WTC11 (cell line): ENCODE data around the gene LAT. TPM values are rescaled to one million over a fixed set of nuclear protein-coding genes. Genes with fewer than 3 reads are reported as not detected.

Experiments used
- ATAC-seq: fragments of 200-7000 bp; cut with Tn5 transposase; 2 replicates; pipeline ENCODE4 v1.10.0; 2021; ENCODE audit warnings: mild to moderate bottlenecking, moderate library complexity
- CTCF ChIA-PET: fragments of 300-600 bp; sonication (Branson Sonifier 250); formaldehyde crosslinking; loops from one replicate; lab custom pipeline; 2021; ENCODE audit warnings: antibody characterized with exemption; lab: Charles Lee
- POLR2A ChIA-PET: fragments of 350-600 bp; sonication (Branson Sonifier 250); formaldehyde crosslinking; loops from one replicate; lab custom pipeline; 2021; ENCODE audit warnings: antibody characterized with exemption; lab: Charles Lee
- DNase-seq: peaks from one replicate; pipeline ENCODE4 v3.0.0; 2021; ENCODE audit warnings: low spot score
- H3K27ac Mint-ChIP-seq: 2 replicates; pipeline ENCODE4 v1.8.0; 2021; ENCODE audit warnings: mixed read lengths
- H3K27me3 Mint-ChIP-seq: 2 replicates; pipeline ENCODE4 v1.8.0; 2021; ENCODE audit warnings: low read depth, mild to moderate bottlenecking, moderate library complexity, mixed read lengths
- H3K36me3 Mint-ChIP-seq: 2 replicates; pipeline ENCODE4 v1.8.0; 2021; ENCODE audit warnings: mixed read lengths
- H3K4me1 Mint-ChIP-seq: 2 replicates; pipeline ENCODE4 v1.8.0; 2022; ENCODE audit warnings: mixed read lengths
- H3K4me3 Mint-ChIP-seq: 2 replicates; pipeline ENCODE4 v1.8.0; 2021; ENCODE audit warnings: mild to moderate bottlenecking, moderate library complexity, mixed read lengths
- H3K9me3 Mint-ChIP-seq: 2 replicates; pipeline ENCODE4 v1.8.0; 2021; ENCODE audit warnings: mixed read lengths
- ATF6 ChIP-seq: sonication (generic); formaldehyde crosslinking; IDR thresholded peaks from 2 replicates; pipeline ENCODE4 v1.8.1; 2023; ENCODE audit warnings: mild to moderate bottlenecking, missing genetic modification reagents
- CDX4 ChIP-seq: fragments of 250-450 bp; sonication (Bioruptor Pico); IDR thresholded peaks from 2 replicates; pipeline ENCODE4 v1.9.0; 2021; ENCODE audit warnings: moderate library complexity, mild to moderate bottlenecking, inconsistent platforms, borderline replicate concordance
- CREM ChIP-seq: sonication (generic); formaldehyde crosslinking; IDR thresholded peaks from 2 replicates; pipeline ENCODE4 v1.8.1; 2022; ENCODE audit warnings: mild to moderate bottlenecking, missing genetic modification reagents, moderate library complexity
- E2F4 ChIP-seq: sonication (generic); formaldehyde crosslinking; IDR thresholded peaks from 2 replicates; pipeline ENCODE4 v1.8.1; 2022; ENCODE audit warnings: low read depth, mild to moderate bottlenecking, moderate library complexity, missing genetic modification reagents, borderline replicate concordance
- E2F5 ChIP-seq: sonication (generic); formaldehyde crosslinking; IDR thresholded peaks from 2 replicates; pipeline ENCODE4 v1.8.1; 2022; ENCODE audit warnings: mild to moderate bottlenecking, moderate library complexity, missing genetic modification reagents
- FOXJ3 ChIP-seq: sonication (generic); formaldehyde crosslinking; IDR thresholded peaks from 2 replicates; pipeline ENCODE4 v1.9.0; 2021; ENCODE audit warnings: missing genetic modification reagents, mild to moderate bottlenecking, borderline replicate concordance
- FOXK1 ChIP-seq: sonication (generic); formaldehyde crosslinking; IDR thresholded peaks from 2 replicates; pipeline ENCODE4 v1.8.0; 2022; ENCODE audit warnings: mild to moderate bottlenecking, moderate library complexity, missing genetic modification reagents
- MAX ChIP-seq: sonication (generic); formaldehyde crosslinking; IDR thresholded peaks from 2 replicates; pipeline ENCODE4 v1.8.0; 2022; ENCODE audit warnings: mild to moderate bottlenecking, missing genetic modification reagents
- MYBL2 ChIP-seq: sonication (generic); formaldehyde crosslinking; IDR thresholded peaks from 2 replicates; pipeline ENCODE4 v1.8.1; 2023; ENCODE audit warnings: mild to moderate bottlenecking, moderate library complexity, missing genetic modification reagents
- PRDM15 ChIP-seq: sonication (generic); formaldehyde crosslinking; IDR thresholded peaks from 2 replicates; pipeline ENCODE4 v1.8.0; 2022; ENCODE audit warnings: missing genetic modification reagents
- RORB ChIP-seq: fragments of 250-450 bp; sonication (Bioruptor Pico); IDR thresholded peaks from 2 replicates; pipeline ENCODE4 v1.9.0; 2021; ENCODE audit warnings: mild to moderate bottlenecking
- SP1 ChIP-seq: sonication (generic); formaldehyde crosslinking; conservative IDR thresholded peaks from 2 replicates; pipeline ENCODE4 v1.8.1; 2022; ENCODE audit warnings: missing genetic modification reagents
- STAT6 ChIP-seq: sonication (generic); formaldehyde crosslinking; conservative IDR thresholded peaks from 2 replicates; pipeline ENCODE4 v1.8.1; 2023; ENCODE audit warnings: mild to moderate bottlenecking, low read depth, missing genetic modification reagents, moderate library complexity
- TCF7 ChIP-seq: sonication (generic); formaldehyde crosslinking; IDR thresholded peaks from 2 replicates; pipeline ENCODE4 v1.8.0; 2022; ENCODE audit warnings: mild to moderate bottlenecking, low read depth, missing genetic modification reagents, moderate library complexity
- ZMAT4 ChIP-seq: fragments of 250-450 bp; sonication (Bioruptor Pico); IDR thresholded peaks from 2 replicates; pipeline ENCODE4 v1.9.0; 2021; ENCODE audit warnings: mild to moderate bottlenecking
- ZNF219 ChIP-seq: sonication (generic); formaldehyde crosslinking; IDR thresholded peaks from 2 replicates; pipeline ENCODE4 v1.8.0; 2023; ENCODE audit warnings: missing genetic modification reagents, mild to moderate bottlenecking, borderline replicate concordance
- total RNA-seq: library from RNA; stranded (reverse); gene quantifications from 3 replicates; pipeline ENCODE4 v1.2.3, GENCODE V29; 2021

Gene LAT
- total RNA-seq, 1 experiment from 2014 or later, result 5.6 TPM

- no peak for TF ChIP-seq CREM (CRISPR knock-in tag)
- no peak for TF ChIP-seq FOXJ3 (CRISPR knock-in tag)
- TF ChIP-seq MAX, result no peak
- no peak for TF ChIP-seq ZNF219 (CRISPR knock-in tag)
- TF ChIP-seq SP1, result no peak
- TF ChIP-seq ATF6 (CRISPR knock-in tag), result no peak
- TF ChIP-seq PRDM15 (CRISPR knock-in tag), result no peak
- TF ChIP-seq E2F4 (CRISPR knock-in tag), result no peak
- TF ChIP-seq ZMAT4 (CRISPR knock-in tag), result no peak
- TF ChIP-seq FOXK1 (CRISPR knock-in tag), result no peak
- no peak for TF ChIP-seq RORB
- TF ChIP-seq CDX4 (CRISPR knock-in tag), result no peak
- no peak for TF ChIP-seq MYBL2 (CRISPR knock-in tag)
- TF ChIP-seq, all 79 proteins: peak for 0
Observed at GRCh38 chr16:28984091-28984490, 761 bp upstream of the LAT start (continued).

- TF ChIP-seq E2F5 (no peak), TCF7 (no peak), RORB (no peak), STAT6 (CRISPR knock-in tag) (no peak)
- DNase-seq (no peak), ATAC-seq (no peak)
- H3K27ac Mint-ChIP-seq, result no peak overlapping the region
- H3K27me3 Mint-ChIP-seq, result no peaks in the 10 kb centered on the region
- POLR2A ChIA-PET, result no interaction called here
- H3K4me1 Mint-ChIP-seq, result no peaks in the 10 kb centered on the region
- CTCF ChIA-PET, result no interaction called here
- H3K4me3 Mint-ChIP-seq, result no peak overlapping the region
- peaks cover 28% of the 10 kb centered on the region for H3K36me3 Mint-ChIP-seq
- peaks cover 11% of the 10 kb centered on the region for H3K9me3 Mint-ChIP-seq
Observed at GRCh38 chr16:28985211-28986041, 574 bp downstream of the LAT start.
